ENCODE data around the gene TMEM183A.

Gene TMEM183A, protein sequence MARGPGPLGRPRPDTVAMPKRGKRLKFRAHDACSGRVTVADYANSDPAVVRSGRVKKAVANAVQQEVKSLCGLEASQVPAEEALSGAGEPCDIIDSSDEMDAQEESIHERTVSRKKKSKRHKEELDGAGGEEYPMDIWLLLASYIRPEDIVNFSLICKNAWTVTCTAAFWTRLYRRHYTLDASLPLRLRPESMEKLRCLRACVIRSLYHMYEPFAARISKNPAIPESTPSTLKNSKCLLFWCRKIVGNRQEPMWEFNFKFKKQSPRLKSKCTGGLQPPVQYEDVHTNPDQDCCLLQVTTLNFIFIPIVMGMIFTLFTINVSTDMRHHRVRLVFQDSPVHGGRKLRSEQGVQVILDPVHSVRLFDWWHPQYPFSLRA

DNA sequence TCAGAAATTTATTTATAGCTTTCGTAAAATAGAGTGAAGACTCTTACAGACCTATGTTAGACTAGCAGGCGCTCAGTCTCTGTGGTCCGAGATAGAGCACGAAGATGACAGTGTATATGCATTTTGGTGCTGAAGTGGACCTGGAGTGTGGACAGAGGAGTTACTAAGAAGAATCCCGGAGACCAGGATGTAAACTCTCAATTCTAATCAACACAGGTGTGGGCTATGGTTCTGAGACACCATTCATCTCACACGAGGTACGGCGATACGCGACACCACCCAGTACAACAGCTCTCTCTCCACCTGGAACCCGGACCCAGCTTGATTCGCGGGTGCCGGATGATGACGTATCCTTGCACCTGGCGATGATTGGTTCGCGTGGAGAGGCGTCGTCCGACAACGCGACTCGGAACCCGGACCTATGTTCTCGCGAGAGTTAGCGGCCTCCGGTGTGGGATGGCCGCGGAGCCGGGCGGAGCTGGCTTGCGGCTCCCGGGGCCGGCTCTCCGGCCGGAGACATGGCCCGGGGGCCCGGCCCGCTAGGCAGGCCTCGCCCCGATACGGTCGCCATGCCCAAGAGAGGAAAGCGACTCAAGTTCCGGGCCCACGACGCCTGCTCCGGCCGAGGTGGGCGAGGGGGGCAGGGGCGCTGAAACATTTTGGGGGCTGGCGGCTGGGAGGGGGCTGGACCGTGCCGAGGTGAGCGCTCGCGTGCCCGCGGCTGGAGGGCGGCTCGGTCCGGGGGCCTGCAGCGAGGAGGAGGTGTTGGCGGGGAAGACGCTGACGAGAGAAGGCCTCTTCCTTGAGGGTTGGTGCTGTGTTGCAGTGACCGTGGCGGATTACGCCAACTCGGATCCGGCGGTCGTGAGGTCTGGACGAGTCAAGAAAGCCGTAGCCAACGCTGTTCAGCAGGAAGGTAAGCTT is at the start of gene TMEM183A:
Gene TMEM183A (plus strand): TSS at position 427 of the 924 bp plus-strand sequence. CDS start 92 bp downstream, at position 519.
- peak; percentile 89 for DNase-seq (ENCODE audit: extremely low read depth, low read depth)
- TF ChIP-seq, protein P1, sequence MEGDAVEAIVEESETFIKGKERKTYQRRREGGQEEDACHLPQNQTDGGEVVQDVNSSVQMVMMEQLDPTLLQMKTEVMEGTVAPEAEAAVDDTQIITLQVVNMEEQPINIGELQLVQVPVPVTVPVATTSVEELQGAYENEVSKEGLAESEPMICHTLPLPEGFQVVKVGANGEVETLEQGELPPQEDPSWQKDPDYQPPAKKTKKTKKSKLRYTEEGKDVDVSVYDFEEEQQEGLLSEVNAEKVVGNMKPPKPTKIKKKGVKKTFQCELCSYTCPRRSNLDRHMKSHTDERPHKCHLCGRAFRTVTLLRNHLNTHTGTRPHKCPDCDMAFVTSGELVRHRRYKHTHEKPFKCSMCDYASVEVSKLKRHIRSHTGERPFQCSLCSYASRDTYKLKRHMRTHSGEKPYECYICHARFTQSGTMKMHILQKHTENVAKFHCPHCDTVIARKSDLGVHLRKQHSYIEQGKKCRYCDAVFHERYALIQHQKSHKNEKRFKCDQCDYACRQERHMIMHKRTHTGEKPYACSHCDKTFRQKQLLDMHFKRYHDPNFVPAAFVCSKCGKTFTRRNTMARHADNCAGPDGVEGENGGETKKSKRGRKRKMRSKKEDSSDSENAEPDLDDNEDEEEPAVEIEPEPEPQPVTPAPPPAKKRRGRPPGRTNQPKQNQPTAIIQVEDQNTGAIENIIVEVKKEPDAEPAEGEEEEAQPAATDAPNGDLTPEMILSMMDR (IDR thresholded peaks at IDR 0.05; ENCODE audit: low read depth, low read length) = no peak

DNA sequence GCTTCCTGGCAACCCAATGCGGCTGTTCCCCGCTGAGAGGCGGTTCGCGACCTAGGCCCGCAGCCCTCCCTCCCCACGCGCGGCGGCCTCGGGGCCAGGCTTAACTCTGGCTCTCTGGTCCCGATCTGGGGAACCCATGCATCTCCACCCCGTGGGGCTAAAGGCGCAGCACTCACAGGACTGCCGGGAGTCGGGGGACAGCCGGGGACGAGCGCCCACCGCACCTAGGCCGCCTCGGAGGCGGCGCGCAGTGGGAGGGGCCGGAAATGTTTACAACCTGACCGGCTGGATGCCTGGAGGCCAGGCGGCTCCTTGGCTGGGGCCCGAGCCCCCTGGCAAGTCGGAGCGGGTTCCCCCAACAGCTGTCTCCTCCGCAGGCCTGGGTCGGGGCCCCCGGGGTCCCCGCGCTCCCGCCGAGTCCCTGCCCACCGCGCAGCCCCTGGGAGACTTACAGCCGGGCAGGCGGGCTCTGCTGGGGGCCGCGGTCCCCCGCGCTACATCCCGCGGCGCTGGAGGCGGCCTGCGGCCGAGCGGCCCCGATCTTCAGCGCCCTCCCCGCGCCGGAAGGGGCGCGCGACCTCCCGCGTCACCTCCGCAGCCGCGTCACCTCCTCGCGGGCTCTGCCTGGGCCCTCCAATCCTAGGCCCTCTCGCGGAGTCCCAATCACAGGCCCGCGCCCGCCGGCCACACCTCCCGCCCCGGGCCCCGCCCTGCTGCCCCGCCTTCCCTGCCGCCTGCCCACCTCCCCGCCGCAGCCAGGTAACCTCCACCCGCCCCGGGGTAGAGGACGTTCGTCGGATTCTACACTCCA is 49.2 kb upstream of the TMEM183A start, which contains the start of gene ADIPOR1:
Gene ADIPOR1 (minus strand): TSS at position 580 of the 811 bp plus-strand sequence. CDS start 7,242 bp downstream, outside the sequence.
- TF ChIP-seq, protein P1 (IDR thresholded peaks at IDR 0.05; ENCODE audit: low read depth, low read length) = no peak
- peak; percentile 50 for DNase-seq (ENCODE audit: extremely low read depth, low read depth)

DNA sequence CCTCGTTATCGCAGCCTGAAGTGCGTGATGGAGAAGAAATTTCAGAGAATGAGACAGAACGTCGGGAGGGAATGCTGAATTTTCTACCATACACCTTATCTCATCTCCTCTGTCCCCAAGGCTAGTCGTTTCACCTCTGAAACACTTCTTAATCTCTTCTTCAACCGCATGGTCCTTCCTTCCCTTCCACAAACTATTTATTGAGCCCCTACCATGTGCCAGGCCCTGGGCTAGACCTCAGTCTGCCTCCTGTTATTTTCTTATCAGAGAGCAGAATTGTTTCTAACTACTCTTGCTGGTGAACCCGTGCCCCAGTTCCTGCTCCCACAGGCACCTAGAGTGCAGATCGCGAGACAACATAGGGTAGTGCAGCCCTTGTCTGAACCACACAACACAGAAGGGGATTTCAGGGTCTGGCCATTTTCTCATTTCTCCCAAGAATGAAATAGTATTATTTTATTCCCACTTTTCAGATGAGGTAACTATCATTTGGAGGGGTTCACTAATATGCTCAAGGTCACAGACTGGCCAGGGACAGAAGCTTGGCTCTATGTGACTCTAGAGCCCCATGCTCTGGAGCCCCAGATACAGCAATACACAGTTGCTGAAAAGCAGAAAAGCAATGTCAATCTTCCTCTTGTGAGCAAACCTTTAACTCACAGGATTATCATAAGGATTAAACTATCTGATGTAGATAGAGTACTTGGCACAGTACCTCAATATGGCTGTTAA is 48.5 kb upstream of the TMEM183A start:
- DNase-seq (ENCODE audit: extremely low read depth, low read depth) = no peak
- TF ChIP-seq, protein P1 (IDR thresholded peaks at IDR 0.05; ENCODE audit: low read depth, low read length) = no peak

- DNase-seq (ENCODE audit: extremely low read depth, low read depth) = no peak
- TF ChIP-seq, protein P1 (IDR thresholded peaks at IDR 0.05; ENCODE audit: low read depth, low read length) = no peak
Observed at GRCh38 chr1:202959276-202959620, 47.9 kb upstream of the TMEM183A start.

- no peak for DNase-seq (ENCODE audit: extremely low read depth, low read depth)
- TF ChIP-seq, protein P1 (IDR thresholded peaks at IDR 0.05; ENCODE audit: low read depth, low read length) = no peak
Observed at GRCh38 chr1:202961220-202961880, 45.8 kb upstream of the TMEM183A start.

GRCh38 chr1:202964791-202965410 is 42.3 kb upstream of the TMEM183A start:
- DNase-seq (ENCODE audit: extremely low read depth, low read depth) = no peak
- TF ChIP-seq, protein P1 (IDR thresholded peaks at IDR 0.05; ENCODE audit: low read depth, low read length) = no peak

Measured in AG09319 (cell line).